COLO668 (cell line): Measurements from ENCODE around the gene TRPC1.
"Not testable (repeated sequence)": the region's sequence is repeated elsewhere in the genome, so short reads cannot be mapped to it uniquely, and the experiment has no call there.

ENCODE experiments used
- DNase-seq: peaks from one replicate; lab custom pipeline; 2025; ENCODE audit not compliant: unreplicated experiment; lab: John Stamatoyannopoulos, UW

TRPC1 gene

DNA sequence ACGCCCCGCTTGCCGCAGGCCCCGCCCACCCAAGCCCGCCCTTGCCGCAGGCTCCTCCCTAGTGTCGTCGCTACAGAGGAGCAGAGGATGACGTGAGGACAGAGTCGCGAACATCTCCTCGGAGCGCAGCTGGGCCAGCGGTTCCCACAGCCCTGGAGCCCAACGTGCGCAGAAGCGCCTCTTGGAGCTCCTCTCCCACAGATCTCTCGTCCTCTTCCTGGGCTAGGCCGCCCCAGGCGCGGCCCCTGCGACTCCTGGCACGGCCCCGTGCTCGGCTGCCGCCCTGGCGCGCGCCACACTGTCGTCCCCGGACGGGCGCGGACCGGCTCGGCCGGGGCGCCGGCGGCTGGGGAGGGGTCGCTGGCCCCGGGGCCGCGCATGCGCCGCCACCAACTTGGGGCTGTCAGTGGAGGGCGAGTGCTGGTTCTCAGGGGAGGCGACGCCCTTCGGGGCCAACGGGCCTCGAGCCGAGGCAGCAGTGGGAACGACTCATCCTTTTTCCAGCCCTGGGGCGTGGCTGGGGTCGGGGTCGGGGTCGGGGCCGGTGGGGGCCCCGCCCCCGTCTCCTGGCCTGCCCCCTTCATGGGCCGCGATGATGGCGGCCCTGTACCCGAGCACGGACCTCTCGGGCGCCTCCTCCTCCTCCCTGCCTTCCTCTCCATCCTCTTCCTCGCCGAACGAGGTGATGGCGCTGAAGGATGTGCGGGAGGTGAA lies at the start of gene TRPC1:
TRPC1 (plus strand) TSS at position 67 of the 714 bp plus-strand sequence; CDS start at position 593, 526 bp downstream.
- peak; percentile 78 for DNase-seq

DNA sequence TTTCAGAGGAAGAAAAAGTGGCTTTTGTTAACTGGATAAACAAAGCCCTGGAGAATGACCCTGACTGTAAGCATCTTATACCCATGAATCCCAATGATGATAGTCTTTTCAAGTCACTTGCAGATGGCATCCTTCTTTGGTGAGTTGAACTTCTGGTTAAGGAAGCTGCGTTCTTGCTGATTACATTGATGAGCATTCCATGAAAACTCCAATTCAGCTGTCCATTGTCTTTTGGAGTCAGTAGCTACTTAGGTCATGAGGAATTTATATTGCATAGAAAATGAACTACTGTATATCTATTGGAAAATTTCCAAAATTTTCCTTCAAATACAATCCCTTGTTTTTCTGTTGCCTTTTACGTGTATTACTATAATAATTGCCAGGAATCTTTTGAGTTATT lies 47.7 kb upstream of the TRPC1 start:
- DNase-seq, result no peak

DNA sequence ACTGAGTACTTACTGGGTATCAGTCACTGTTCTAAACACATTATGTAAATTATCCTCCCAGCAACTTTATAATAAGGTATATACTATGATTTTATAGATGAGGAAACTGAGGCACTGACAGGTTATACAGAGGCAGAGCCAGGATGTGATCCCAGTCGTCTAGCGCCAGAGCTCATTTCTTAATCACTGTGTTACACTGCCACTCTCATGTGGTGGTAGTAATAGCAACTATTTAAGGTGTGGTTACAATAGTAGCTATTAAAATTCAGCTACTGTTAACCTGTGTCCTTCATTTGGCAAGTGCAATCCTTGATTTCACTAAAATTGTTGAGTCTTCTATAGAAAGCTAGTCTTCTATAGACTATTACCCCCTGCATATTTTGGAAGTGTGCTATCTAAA lies 43.1 kb upstream of the TRPC1 start:
- DNase-seq, result no peak

DNA sequence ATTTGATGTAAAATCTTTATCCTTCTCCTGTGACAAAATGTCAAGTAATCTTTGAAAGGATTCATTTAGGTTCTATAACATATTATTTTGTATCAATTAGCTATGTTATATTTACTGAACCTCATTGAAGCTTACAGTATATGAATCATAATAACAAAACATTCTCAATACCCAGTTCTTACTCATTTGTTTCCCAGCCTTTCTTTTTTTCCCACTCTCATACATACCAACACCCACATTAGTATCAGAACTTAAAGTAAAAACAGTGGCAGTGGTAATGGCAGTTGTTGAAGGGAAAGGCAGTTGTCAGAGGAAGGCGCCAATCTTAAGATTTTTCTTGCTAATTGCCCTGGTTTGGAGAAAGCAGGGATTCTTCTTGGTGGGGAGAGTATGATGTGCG lies 33.2 kb upstream of the TRPC1 start:
- no peak for DNase-seq

DNA sequence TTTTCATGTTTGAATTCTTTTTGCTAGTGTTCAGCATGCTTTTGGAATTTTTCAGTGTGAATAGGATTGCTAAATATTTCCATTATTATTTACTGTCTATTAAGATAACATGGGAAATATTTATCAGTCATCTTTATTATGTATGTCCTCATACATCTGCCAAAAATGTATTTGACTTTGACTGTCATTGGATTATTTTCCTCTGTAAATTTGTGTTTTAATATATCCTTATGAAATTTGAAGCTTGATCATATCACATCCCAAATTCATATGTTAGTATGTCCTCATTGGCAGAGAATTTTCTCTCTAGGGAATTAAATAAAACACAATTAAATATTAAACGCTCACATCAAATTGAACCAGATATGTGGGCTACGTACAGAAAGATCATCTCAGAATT lies 32.3 kb upstream of the TRPC1 start:
- DNase-seq, result no peak

DNA sequence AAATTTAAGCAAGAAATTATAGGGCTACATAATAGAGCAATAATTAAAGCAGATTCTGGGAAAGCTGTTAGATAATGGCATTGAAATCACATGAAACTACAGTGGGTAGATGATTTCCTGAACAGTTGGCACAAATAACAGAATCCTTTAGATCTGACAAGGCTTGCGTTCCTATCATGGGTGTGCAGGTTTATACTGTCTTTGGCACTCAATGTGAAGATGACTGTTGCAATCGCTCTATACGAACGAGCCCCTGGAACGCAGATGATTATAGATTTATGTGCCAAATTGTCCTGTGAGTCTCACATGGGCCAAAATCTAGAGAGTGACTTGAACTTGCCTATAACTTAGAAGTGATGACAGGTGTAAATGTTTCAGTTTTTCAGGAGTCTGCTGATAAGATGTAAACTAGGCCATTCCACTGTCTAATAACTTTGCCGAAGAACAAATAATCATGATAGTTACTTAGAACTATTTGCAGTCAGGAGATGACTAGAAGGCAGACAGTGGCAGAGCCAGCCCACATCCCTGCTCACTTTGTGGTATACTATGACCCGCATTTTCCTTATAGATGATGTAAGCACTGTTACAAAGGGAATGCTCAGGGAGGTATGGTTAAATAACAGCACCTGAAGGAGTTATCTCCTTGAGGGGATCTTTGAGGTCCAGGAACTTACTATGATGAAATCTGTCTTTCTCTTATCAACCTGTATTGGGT lies 30.5 kb upstream of the TRPC1 start:
- DNase-seq, result no peak

DNA sequence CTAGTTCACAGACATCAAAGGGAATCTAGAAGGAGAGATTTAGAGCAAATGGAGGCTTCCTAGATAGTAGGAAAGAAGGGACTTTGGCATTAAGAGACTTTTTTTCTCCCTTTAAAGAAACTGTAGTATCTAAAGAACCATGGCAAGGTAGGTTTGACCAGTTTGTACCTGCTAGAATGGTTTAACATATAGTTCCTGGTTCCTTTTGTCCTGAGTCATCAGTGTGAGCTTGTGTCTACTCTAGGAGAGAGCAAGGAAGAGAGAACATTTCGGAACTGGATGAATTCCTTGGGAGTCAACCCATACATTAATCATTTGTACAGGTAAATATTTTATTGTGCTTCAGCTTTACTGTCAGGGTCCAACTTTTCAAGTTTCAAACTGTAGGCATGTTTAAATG lies 29.6 kb upstream of the TRPC1 start:
- no peak for DNase-seq

DNA sequence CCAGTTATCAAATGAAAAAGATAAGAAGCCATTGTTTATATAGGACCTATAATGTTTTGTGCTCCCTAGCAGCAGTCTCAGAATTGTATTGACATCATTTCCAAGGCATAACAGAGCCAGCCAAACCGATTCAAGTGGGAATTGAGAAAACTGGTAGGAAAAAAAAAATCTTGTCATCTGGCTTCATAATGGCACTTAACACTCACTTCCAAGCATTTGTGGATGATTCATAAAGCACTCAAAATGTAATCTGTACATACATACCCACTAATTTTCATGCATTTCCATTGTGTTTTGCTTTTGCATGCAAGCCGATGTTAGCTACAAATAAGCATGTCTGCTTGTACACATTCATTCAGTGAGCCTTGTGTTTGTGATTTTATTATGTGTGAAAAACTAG lies 18.6 kb upstream of the TRPC1 start:
- no peak for DNase-seq

DNA sequence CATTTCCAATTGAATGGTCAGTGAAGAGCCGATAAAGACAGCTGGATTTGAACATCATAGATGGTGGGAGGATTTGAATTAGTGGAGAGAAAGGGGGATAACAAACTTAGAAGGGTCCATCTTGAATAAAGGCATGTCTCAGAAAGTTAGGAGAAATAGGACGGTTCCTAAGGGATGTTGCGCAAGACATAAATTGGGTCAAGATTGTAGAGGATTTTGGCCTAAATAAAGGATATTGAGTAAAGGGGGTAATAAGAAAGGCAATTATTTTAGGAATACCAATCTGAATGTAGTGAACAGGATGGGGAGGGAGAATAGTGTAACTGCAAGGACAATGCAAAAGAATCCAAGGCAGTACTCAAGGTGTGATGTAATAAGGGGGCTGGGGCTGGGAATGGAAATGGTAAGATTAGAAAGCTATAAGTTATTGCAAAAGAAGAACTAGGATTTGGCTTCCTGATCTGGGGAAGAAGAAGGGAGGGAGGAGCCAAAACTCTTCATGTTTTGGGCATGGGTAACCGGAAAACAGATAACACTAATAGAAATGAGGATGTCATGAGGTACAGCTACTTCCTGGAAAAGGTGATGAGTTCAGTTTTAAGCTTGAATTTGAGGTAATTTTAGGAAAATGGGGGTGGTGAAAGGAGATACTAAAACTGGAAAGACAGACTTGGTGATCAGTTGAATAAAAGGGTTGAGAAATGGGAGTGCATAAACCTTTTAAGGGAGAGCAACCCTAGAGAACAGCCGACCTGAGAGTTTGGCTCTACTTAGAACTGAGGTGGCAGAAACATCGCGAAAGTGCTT lies 17.3 kb upstream of the TRPC1 start:
- no peak for DNase-seq

DNA sequence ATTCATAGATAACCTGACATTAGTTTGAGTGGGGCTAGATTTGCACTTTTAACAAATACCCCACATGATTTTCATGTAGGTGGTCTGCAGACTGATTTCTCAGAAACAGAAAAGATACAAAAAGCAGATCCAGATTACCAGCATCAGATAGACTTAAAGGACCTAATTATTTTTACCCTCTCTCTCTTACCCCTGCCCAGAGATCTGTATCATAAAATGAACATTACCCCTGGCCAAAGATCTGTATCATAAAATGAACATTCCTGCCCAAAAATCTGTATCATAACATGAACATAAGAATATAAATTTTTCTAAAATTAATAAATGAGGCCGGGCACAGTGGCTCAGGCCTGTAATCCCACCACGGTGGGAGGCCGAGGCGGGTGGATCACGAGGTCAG lies 14.6 kb upstream of the TRPC1 start:
- no peak for DNase-seq

DNA sequence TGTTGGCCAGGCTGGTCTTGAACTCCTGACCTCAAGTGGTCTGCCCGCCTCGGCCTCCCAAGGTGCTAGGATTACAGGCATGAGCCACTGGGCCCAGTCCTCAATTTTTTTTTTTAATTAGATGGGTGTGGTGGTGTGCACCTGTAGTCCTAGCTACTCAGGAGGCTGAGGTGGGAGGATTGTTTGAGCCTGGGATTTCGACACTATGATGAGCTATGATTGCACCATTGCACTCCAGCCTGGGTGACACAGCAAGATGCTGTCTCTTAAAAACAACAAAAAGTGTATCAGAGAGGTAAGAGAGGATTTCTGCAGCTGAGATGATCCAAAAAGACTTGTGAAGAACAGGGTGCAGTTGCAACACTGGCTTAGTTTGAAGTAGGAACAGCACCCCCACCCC lies 9.0 kb upstream of the TRPC1 start:
- not testable (repeated sequence) for DNase-seq

DNA sequence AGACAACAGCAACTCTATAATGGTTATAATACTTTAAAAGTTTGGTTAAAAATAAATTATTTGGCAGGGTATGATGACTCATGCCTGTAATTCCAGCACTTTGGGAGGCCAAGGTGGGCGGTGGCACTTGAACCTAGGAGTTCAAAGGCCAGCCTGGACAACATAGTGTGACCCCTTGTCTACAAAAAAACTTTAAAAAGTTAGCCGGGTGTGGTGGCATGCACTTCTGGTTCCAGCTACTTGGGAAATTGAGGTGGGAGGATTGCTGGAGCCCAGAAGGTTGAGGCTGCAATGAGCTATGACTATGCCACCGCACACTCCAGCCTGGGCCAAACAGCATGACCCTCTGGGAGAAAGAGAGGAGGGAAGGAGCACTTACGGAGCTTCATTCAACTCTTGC lies 7.7 kb upstream of the TRPC1 start:
- no peak for DNase-seq

DNA sequence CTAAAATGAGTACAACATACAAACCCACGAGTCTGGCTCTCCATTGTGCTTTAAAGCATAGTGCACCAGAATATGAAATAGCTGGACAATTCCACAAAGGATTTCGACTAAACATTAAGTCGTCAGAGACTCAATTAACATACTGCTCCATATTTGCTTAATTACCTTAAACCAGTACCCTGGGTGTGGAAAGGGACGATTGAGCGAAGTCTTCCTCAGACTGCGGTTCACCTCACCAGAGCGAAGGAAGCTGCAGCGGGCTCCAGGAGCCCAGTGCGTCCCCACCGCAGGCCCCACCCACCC lies 218 bp upstream of the TRPC1 start:
- DNase-seq, result no peak

DNA sequence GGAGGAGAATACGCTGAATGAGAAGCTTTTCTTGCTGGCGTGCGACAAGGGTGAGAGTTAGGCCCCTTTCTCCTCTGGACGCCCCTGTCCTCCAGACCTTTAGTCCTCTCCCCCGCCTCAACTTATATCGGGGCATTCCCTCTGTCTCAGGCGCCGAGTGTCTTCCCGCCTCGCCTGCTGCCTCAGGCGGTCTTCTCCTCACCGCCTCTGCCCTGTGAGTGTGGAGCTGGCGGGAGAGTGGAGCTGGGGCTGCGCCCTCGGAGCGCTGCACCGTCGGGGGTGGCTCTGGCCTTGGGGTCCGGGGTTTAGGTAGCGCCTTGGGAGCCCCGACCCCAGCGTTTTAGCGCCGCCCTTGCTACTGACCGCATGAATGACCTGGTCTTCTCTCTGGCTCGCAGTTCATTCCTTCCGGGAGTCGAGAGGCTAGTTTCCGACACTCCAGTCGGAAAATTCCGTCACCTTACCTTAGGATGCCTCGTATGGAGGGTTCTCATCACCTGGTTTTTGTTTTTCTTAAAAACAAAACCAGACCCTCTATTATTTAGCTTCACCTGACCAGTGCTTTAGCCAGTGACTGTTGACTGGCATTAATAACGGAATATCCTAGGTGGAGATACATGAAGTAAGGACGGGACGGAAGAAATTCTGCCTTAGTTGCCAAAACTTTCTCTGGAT lies 985 bp downstream of the TRPC1 start:
- peak; percentile 35 for DNase-seq

DNA sequence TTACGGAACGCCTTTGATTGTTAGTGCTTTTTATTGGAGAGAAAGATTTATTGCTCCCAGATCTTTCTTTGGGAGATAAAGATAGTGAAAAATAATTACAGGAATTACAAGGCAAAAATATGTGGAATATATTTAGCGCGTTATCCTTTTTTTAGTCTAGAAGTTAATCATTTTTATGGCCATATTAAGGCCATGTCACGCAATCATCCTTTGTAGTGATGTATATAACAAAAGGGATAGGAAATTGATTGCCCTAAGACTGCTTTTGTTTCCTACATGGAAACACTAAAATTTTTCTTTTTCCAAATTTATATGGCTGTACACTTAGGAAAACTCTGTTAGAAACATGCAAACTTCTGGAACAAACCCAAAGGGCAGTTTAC lies 1.5 kb downstream of the TRPC1 start:
- DNase-seq, result no peak

DNA sequence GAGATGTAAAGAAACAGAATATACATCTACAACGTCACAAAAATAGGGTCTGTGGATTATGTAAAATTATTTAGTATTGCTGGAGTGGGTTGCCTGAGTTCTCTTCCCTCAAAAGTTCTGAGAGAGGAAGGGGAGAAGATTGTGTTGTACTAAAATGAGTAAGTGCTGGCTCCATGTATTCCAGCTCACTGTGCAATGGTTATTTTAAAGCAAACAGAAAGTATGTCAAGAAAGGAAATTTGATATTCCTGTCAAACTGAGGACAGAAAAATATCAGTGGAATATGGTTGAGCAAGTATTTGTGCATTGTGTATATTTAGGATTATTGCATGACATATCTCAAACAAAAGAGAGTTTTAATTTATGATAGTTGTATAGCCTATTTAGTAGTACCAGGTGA lies 2.2 kb downstream of the TRPC1 start:
- DNase-seq, result no peak

DNA sequence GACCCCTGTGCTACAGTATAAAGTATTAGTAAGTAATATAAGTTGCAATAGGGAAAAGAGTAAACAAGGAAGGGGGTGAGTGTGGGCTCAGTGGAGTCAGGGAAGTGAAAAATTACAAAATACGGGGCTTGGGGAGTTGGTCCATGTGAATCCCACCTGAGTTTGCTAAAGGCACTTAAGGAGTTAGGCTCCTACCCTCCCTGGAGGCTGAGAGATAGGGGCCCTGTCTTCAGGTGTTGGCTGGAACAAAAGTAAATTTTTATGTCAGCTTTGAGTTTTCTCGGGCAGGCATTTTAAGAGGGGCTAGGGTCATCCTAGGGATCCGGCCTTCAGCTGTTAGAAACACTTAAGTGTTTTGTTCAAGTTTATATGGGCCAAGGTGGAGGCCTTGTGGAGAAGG lies 8.2 kb downstream of the TRPC1 start:
- no peak for DNase-seq

DNA sequence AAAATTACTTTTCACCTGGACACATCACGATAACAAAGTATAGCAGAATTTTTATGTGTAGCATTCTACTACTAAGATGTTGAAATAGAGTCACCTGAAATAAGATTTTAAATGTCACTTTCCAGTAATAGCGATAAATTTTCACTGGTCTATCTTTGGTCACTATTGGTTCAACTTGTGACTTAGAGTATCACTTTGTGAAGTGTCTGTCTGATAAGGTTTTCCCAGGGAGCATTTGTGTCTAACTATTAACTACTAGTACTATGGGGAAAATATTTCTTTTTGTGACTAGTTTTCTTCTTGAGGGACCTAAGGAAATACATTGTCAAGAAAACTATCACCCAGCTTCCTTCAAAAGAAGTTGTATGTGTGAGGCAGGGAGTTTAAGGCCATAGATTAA lies 11.0 kb downstream of the TRPC1 start:
- no peak for DNase-seq

DNA sequence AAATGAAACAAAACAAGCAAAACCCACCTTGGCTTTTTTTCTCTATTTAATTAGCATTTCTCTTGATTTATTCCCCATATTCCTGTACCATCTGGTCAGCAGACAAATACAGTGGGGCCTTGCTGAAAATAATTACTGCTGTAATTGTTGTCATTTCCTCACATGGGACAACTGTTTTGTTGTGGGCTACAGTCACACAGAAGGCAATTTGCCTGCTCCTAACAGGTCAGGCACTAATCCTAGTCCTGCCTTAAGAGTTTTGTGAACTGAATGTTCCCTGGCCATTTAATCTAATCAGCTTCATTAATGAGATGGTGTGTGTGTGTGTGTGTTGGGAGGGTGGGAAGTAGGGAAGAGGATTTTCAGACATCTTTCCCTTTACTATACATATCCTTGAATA lies 11.6 kb downstream of the TRPC1 start:
- DNase-seq, result no peak

DNA sequence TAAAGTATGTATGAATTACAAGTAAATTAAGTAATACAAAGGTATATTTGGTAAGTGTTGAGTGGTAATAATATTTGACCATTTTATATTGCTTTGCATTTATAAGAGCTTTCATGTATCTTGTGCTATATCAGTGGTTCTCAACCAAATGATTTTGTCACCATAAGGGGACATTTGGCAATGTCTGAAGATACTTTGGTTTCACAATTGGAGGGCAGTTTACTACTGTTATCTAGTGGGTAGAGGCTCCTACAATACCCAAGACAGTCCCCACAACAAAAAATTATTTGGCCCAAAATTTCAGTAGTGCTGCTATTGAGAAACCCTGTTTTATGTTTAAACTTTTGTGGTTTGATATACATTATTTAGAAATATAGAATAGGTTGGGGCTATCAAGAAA lies 14.6 kb downstream of the TRPC1 start:
- no peak for DNase-seq

DNA sequence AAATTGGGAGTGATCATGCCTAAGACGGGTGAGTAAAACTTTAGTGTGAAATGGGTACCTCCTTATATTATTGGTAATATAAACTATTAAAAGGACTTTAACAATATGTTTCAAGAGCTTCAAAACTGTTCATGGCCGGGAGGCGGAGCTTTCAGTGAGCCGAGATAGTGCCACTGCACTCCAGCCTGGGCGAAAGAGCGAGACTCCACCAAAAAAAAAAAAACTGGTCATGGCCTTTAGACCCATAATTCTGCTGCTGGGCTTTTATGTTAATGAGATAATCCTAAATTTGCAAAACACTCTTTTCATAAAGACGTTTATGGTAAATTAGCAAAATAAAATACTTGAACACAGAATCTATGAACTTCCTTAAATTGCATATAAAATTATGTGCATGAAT lies 22.8 kb downstream of the TRPC1 start:
- DNase-seq, result no peak

DNA sequence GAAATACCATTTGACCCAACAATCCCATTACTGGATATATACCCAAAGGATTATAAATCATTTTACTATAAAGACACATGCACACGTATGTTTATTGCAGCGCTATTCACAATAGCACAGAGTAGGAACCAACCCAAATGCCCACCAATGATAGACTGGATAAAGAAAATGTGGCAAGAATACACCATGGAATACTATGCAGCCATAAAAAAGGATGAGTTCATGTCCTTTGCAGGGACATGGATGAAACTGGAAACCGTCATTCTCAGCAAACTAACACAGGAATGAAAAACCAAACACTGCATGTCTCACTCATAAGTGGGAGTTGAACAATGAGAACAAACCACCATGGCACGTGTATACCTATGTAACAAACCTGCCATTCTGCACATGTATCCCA lies 26.7 kb downstream of the TRPC1 start:
- not testable (repeated sequence) for DNase-seq
